Dendritic cell treated with granulocyte-macrophage colony-stimulating factor and Interleukin-4, amounts not matched to agents 40 ng/mL and 50 ng/mL, for 4 days (primary cell): ENCODE data around the gene DSG2.
"Not testable (repeated sequence)": the region's sequence is repeated elsewhere in the genome, so short reads cannot be mapped to it uniquely, and the experiment has no call there.

Source experiments
- H3K27ac Mint-ChIP-seq: one replicate; pipeline ENCODE4 v1.8.0; 2022; ENCODE audit warnings: mild to moderate bottlenecking, mixed read lengths
- H3K27me3 Mint-ChIP-seq: one replicate; pipeline ENCODE4 v1.8.0; 2022; ENCODE audit warnings: mild to moderate bottlenecking, mixed read lengths
- H3K36me3 Mint-ChIP-seq: one replicate; pipeline ENCODE4 v1.8.0; 2022; ENCODE audit warnings: low read depth, mixed read lengths
- H3K4me1 Mint-ChIP-seq: one replicate; pipeline ENCODE4 v1.8.0; 2022; ENCODE audit warnings: low read depth, mixed read lengths
- H3K4me3 Mint-ChIP-seq: one replicate; pipeline ENCODE4 v1.8.0; 2022; ENCODE audit warnings: mild to moderate bottlenecking, moderate library complexity, mixed read lengths
- H3K9me3 Mint-ChIP-seq: one replicate; pipeline ENCODE4 v1.8.0; 2022; ENCODE audit warnings: mixed read lengths
- intact Hi-C: fragments of 100-400 bp; cut with micrococcal nuclease; formaldehyde crosslinking; loops from one replicate; pipeline ENCODE4 v1.15.0; 2022

The DSG2 gene

DNA sequence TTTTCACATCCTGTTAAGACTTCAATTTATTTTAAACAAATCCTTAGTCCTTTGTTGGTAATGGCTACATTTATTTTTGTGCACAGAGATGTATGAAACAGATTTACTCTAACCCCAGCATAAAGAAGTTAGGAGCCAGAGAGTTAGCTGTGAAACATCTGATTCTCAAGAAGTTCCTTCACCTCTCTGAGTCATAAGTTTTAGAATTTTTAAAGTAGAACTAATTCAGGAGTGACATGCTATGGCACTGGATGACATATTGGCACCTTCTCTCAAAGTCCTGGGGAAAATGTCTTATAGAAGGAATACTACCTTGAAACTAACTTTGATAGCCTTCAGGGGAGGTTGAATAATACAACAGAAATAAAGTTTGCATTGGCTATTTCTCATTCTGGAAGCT, 6.4 kb upstream of the DSG2 start:
- H3K27me3 Mint-ChIP-seq: peaks cover 17% of the 10 kb centered on the region
- H3K27ac Mint-ChIP-seq: no peak overlapping the region
- H3K4me3 Mint-ChIP-seq: no peak overlapping the region
- no peaks in the 10 kb centered on the region for H3K4me1 Mint-ChIP-seq
- no peaks in the 10 kb centered on the region for H3K9me3 Mint-ChIP-seq
- H3K36me3 Mint-ChIP-seq: no peaks in the 10 kb centered on the region
- intact Hi-C loops: no loop called here

DNA sequence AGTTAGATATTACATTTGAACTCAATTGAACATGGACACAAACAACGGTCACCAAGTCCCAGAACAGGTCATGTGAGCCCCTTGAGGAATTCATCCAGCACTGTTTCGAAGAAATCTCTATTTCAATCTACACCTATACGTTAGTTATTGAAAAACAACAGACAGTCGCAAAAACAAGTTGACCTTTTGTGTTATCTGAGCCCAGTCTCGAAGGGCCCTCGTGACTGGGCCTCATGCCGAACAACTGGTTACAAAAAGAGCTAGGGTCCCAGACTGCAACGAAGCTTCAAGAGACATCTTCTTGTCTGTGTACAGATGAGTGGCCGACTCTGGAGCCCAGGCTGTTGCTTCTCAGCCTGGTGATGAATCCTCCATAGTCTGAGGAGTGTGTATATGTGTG, 5.3 kb upstream of the DSG2 start:
- H3K27ac Mint-ChIP-seq: no peak overlapping the region
- H3K9me3 Mint-ChIP-seq: no peaks in the 10 kb centered on the region
- H3K4me1 Mint-ChIP-seq: no peaks in the 10 kb centered on the region
- no peaks in the 10 kb centered on the region for H3K36me3 Mint-ChIP-seq
- peaks cover 26% of the 10 kb centered on the region for H3K27me3 Mint-ChIP-seq
- no peak overlapping the region for H3K4me3 Mint-ChIP-seq
- intact Hi-C loops: no loop called here

DNA sequence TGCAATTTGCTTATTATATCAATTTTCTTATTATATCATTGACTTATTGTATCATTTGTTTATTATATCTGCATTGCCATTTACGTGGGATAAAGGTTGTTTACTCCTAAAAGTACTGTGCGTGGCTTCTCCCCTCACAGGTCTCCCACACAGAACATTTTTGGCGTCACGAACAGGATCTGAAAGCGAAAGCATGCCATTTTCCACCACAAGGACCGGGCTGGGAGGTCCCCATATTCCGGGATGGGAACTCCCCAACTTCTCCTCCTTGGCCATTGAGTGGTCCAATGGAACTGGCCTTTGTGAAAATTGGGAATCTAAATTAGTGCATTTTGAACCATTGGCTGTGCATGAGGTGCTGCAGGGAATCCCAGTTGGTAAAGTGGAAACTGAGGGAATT, 4.8 kb upstream of the DSG2 start:
- H3K27ac Mint-ChIP-seq: no peak overlapping the region
- H3K4me3 Mint-ChIP-seq: no peak overlapping the region
- intact Hi-C loops: no loop called here
- no peaks in the 10 kb centered on the region for H3K9me3 Mint-ChIP-seq
- no peaks in the 10 kb centered on the region for H3K36me3 Mint-ChIP-seq
- peaks cover 2% of the 10 kb centered on the region for H3K4me1 Mint-ChIP-seq
- peaks cover 28% of the 10 kb centered on the region for H3K27me3 Mint-ChIP-seq

DNA sequence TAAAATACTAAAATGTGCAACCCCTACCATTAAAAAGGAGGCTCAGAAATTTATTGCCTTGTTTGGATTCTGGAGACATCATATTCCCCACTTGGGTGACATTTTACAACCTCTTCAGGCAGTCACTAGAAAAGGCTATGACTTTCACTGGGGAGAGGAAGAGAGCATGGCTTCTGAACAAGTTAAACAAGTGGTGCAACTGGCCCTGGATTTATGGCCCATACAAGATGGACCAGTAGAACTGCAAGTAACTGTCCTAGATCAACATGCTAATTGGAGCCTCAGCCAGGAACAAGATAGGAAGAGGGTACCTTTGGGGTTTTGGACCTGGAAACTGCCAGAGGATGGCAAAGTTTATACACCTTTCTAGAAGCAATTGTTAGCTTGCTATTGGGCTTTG, 4.0 kb upstream of the DSG2 start:
- intact Hi-C loops: no loop called here
- no peak overlapping the region for H3K4me3 Mint-ChIP-seq
- H3K36me3 Mint-ChIP-seq: no peaks in the 10 kb centered on the region
- peaks cover 6% of the 10 kb centered on the region for H3K4me1 Mint-ChIP-seq
- peaks cover 34% of the 10 kb centered on the region for H3K27me3 Mint-ChIP-seq
- H3K9me3 Mint-ChIP-seq: no peaks in the 10 kb centered on the region
- H3K27ac Mint-ChIP-seq: no peak overlapping the region

DNA sequence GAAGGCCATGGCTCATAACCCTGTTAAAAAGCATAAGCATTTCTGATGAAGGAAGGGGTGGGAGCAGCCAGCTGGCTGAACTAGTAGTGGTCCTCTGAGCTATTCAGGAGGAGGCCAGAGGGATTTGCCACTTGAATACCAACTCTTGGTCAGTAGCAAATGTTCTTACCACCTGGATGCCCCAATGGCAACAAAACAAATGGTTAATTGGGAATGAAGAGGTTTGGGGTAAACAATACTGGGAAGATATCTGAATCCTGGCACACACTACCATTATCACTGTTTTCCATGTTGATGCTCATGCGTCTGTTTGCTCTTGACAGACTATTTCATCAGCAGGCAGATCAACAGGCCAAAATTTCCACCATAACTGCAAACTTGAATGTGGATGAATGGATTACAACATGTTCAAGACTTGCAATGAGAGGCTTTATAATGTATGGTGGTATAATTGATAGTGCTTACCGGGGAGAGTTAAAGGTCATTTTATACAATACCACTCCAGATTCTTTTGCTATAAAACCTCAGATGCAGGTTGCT, 3.2 kb upstream of the DSG2 start:
- H3K4me1 Mint-ChIP-seq, intact Hi-C loops, H3K27ac Mint-ChIP-seq, H3K9me3 Mint-ChIP-seq, H3K36me3 Mint-ChIP-seq, H3K4me3 Mint-ChIP-seq: not testable (repeated sequence)
- peaks cover 40% of the 10 kb centered on the region for H3K27me3 Mint-ChIP-seq

DNA sequence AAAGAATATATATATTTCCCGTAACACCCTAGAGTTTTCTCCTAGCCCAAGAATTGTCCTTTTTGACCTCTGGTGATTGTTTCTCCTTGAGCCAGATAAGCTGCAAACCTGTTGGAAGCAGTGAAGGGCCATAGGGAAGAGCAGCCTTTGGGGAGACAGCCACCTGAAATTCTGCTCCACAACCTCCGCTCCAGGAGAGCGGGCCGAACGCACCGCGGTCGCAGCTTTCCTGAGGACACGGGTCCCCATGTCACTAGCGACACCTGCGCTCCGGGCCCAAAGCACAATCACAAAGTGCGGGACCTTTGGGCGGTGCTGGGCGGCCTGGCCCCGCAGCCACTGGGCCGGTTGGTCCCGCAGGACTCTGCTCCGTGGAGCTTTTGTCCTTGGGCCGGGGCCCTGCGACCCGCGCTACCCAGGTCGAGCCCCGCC, 557 bp upstream of the DSG2 start:
- H3K4me1 Mint-ChIP-seq: peaks cover 11% of the 10 kb centered on the region
- H3K9me3 Mint-ChIP-seq: no peaks in the 10 kb centered on the region
- intact Hi-C loops: no loop called here
- H3K4me3 Mint-ChIP-seq: peak overlapping the region; percentile 34
- no peak overlapping the region for H3K27ac Mint-ChIP-seq
- peaks cover 41% of the 10 kb centered on the region for H3K27me3 Mint-ChIP-seq
- no peaks in the 10 kb centered on the region for H3K36me3 Mint-ChIP-seq

DNA sequence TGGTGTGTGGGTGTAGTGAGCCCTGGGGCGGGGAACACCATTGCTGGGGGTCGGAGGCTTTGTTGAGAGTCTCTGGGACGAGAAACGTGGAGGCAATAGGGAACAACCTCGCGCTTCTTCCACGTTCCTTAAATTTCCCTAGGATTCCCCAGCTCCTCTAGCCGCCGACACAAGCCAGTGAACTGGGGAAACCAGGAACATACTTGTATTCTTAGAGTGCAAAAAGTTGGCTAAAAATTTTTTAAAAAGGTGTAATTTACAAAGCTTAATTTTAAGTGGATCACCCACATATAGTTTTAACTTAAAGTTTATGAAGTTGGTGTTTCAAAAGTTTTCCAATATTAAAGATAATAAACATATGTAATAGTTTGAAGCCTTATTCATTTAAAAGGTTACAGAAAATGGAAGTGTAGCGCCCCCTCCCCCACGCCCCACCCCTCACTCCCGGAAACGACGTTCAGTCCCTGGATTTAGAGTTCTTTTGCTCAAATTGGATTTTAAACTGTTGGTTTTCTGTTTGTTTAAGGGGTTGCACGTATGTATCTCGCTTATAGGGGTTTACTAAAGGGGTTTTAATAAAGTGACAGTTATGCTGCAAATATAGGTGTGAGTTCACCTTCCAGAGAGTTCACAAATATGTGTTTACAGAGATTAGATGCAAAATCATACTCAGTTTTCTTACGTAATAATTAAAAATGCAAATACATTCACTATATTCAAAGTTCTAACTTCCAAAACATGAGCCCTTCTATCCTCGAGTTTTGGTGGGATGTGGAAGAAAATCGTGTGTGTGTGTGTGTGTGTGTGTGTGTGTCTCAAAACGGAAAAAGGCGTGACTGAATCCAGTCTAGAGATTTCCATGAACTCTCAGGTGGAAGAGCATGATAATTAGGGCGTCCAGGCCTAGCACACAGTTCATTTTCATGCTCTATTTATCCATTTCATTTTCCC, 872 bp downstream of the DSG2 start:
- Mint-ChIP-seq H3K4me3 (peak overlapping the region; percentile 68), H3K9me3 (no peaks in the 10 kb centered on the region), H3K36me3 (no peaks in the 10 kb centered on the region), H3K4me1 (peaks cover 11% of the 10 kb centered on the region), H3K27me3 (peaks cover 41% of the 10 kb centered on the region), H3K27ac (no peak overlapping the region)
- intact Hi-C loops: no loop called here

DNA sequence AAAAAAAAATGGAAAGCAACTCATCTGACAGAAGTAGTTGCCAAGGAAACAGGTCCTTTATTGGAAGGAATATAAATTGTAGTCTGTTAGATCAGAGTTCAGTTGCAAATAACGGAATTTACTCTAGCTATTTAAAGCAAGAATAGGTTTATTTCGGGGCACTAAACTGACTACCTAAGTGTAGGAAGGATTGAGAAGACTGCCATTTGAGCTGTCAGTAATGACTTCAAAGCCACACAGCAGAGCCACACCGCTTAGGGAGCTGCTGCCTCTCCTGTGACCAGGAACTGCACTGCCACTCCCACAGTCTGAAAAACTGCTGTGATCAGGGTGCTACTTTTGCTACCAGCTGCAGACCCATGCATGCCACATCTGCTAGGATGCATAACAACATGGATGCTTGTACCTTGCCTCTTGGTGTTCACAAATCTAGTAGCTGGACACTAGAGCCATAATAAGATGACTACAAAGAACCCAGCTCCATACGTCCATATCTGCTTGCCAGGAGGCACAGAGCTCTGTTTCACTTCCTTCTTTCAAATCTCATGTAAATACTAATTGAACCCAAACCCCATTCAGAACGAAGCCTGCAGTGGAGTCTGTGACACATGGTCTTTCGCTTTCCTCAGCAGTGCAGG, 2.2 kb downstream of the DSG2 start:
- Mint-ChIP-seq H3K9me3 (no peaks in the 10 kb centered on the region), H3K4me1 (peaks cover 11% of the 10 kb centered on the region)

DNA sequence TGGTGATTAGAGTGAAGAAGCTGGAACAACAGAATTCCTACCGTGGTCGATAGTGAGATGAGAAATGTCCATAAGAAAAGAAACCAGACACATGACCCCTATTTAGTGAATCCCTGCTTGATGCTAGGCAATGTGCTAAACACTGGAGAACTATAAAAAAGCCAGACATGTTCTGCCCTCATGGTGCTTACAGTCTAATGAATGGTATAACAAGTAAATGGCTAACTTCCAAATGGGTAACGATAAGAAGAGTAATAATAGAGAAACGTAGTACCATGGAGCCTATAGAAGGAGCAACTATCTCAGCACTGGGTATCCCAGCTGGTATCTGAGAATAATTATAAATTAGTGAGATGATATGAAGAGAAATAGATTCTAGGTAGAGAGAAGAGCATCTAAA, 5.0 kb downstream of the DSG2 start:
- no peak overlapping the region for H3K4me3 Mint-ChIP-seq
- H3K27me3 Mint-ChIP-seq: peaks cover 15% of the 10 kb centered on the region
- intact Hi-C loops: no loop called here
- H3K9me3 Mint-ChIP-seq: no peaks in the 10 kb centered on the region
- H3K27ac Mint-ChIP-seq: no peak overlapping the region
- H3K36me3 Mint-ChIP-seq: no peaks in the 10 kb centered on the region
- peaks cover 11% of the 10 kb centered on the region for H3K4me1 Mint-ChIP-seq

More for the DNA sequence above, 2.2 kb downstream of the DSG2 start:
- no peaks in the 10 kb centered on the region for H3K36me3 Mint-ChIP-seq
- H3K27me3 Mint-ChIP-seq: peaks cover 37% of the 10 kb centered on the region
- intact Hi-C loops: no loop called here
- no peak overlapping the region for H3K27ac Mint-ChIP-seq
- H3K4me3 Mint-ChIP-seq: no peak overlapping the region

DNA sequence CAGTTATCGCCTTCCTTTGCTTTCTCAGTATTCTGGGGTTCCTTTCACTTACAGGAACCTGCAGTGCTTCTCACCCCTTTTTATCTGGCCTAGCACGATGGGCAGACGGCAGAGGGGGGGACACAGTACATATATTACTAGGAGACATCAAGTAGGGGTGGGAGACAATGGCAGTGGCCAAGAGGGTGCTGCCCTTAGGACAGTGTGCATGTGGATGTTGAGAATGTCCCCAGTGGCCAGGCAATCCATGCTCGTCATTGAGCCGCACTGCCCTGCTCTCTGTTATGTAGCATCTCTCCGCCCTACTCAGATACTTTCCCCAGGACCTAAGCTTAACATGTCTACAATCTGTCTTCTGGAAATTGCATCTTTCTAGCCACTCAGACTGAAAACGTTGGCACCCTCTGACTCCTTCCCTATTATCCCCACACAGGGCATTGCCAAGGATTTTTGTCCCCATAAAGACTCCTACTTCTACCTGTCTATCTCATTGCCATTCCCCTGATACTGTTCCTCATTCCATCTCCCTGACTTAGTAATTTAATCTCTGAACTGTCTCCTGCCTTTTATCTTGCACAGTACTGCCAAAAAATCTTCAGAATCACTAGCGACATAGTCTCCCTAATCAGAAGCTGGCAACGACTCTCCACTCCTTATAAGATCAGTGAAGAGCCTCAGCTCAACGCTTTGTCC, 6.6 kb downstream of the DSG2 start:
- no peak overlapping the region for H3K27ac Mint-ChIP-seq
- peaks cover 2% of the 10 kb centered on the region for H3K27me3 Mint-ChIP-seq
- H3K9me3 Mint-ChIP-seq: no peaks in the 10 kb centered on the region
- H3K36me3 Mint-ChIP-seq: no peaks in the 10 kb centered on the region
- H3K4me3 Mint-ChIP-seq: no peak overlapping the region
- intact Hi-C loops: no loop called here
- H3K4me1 Mint-ChIP-seq: peaks cover 5% of the 10 kb centered on the region

DNA sequence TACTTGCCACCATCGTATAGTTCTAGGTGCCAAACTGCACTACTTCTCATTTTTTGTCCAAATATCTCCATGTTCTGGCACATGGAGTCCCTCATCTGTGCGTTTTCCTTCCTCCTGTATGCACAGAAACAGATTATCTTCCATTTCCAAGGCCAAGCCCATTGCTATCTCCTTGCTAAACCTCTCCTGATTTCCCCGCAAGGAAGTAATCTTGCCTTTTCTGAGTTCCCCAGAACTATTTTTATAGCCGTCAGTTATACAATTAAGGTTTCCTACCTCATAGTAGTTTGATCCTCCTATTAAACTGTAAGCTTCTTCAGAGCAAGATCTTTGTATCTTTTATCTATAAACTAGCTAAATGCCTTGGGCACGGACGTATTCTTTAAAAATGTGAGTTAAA, 7.2 kb downstream of the DSG2 start:
- H3K27ac Mint-ChIP-seq: no peak overlapping the region
- H3K9me3 Mint-ChIP-seq: no peaks in the 10 kb centered on the region
- peaks cover 4% of the 10 kb centered on the region for H3K4me1 Mint-ChIP-seq
- H3K4me3 Mint-ChIP-seq: no peak overlapping the region
- intact Hi-C loops: no loop called here
- H3K36me3 Mint-ChIP-seq: no peaks in the 10 kb centered on the region
- H3K27me3 Mint-ChIP-seq: peaks cover 2% of the 10 kb centered on the region

DNA sequence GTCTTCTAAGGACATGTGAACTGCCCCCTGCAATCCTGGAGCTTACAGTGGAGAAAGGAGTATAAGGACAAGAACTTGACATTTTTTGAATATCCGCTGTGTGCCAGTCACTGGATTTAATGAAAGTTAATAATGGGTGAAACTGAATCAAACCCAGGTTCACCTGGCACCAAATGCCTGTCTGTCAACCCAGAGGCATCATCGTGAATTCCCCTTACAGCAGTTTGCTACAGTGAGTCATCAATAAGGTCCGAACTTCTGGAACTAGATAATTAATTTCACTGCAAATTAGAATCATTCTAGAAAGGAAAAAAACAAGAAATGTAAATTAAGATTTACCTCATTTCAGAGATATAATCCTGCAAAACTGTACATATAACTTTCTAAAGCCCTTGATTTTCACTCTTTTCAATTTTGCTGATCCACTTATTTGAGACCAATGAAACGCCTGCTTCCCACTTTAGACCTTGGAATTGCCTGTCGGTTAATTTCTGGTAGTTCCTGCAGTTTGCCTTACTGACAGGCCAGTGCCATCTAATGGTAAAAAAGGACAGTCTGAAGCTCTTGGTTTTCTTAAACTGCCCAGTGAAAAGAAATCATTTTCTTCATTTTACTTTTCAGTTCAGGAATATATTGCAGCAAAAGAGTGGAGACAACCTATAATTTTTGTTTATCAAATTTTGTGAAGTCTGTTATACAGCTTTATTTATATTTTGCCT, 8.2 kb downstream of the DSG2 start:
- Mint-ChIP-seq H3K27ac (no peak overlapping the region), H3K27me3 (peaks cover 2% of the 10 kb centered on the region), H3K4me1 (no peaks in the 10 kb centered on the region), H3K9me3 (no peaks in the 10 kb centered on the region), H3K4me3 (no peak overlapping the region), H3K36me3 (no peaks in the 10 kb centered on the region)
- intact Hi-C loops: no loop called here

DNA sequence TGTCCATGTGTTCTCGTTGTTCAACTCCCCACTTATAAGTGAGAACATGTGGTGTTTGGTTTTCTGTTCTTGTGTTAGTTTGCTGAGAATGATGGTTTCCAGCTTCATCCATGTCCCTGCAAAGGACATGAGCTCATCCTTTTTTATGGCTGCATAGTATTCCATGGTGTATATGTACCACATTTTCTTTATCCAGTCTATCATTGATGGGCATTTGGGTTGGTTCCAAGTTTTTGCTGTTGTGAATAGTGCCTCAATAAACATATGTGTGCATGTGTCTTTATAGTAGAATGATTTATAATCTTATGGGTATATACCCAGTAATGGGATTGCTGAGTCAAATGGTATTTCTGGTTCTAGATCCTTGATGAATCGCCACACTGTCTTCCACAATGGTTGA, 9.1 kb downstream of the DSG2 start:
- intact Hi-C loops, H3K36me3 Mint-ChIP-seq, H3K27ac Mint-ChIP-seq, H3K27me3 Mint-ChIP-seq, H3K9me3 Mint-ChIP-seq, H3K4me3 Mint-ChIP-seq, H3K4me1 Mint-ChIP-seq: not testable (repeated sequence)
